Stromal cell of bone marrow (primary cell): ENCODE data around the gene SLC35G1.

Experiments used
- DNase-seq: peaks from one replicate; pipeline ENCODE4 v3.0.0-alpha.2; 2012; ENCODE audit warnings: low read depth

The SLC35G1 gene

GRCh38 chr10:93876381-93876780, 17.4 kb upstream of the SLC35G1 start:
- DNase-seq = no peak

- DNase-seq = no peak
These were observed 14.5 kb upstream of the SLC35G1 start for GRCh38 chr10:93879273-93879672.

GRCh38 chr10:93894516-93895378, 969 bp downstream of the SLC35G1 start:
- DNase-seq = no peak

GRCh38 chr10:93897070-93897780, 3.4 kb downstream of the SLC35G1 start:
- DNase-seq = no peak

GRCh38 chr10:93899109-93899508, 5.3 kb downstream of the SLC35G1 start:
- DNase-seq = no peak

GRCh38 chr10:93903051-93903450, 9.3 kb downstream of the SLC35G1 start:
- DNase-seq = no peak

- DNase-seq = no peak
These were observed 11.1 kb downstream of the SLC35G1 start for GRCh38 chr10:93904901-93905300.

- DNase-seq = no peak
These were observed 13.3 kb downstream of the SLC35G1 start for GRCh38 chr10:93907059-93907458.

GRCh38 chr10:93911866-93912265, 18.1 kb downstream of the SLC35G1 start:
- no peak for DNase-seq

- no peak for DNase-seq
These were observed 18.7 kb downstream of the SLC35G1 start for GRCh38 chr10:93912444-93912843.

GRCh38 chr10:93913706-93914105, 19.9 kb downstream of the SLC35G1 start:
- peak; percentile 36 for DNase-seq

- DNase-seq = no peak
These were observed 21.8 kb downstream of the SLC35G1 start for GRCh38 chr10:93915598-93915997.

GRCh38 chr10:93916257-93917063, 22.7 kb downstream of the SLC35G1 start:
- peak; percentile 17 for DNase-seq

- DNase-seq = no peak
These were observed 23.2 kb downstream of the SLC35G1 start for GRCh38 chr10:93917064-93917391.

GRCh38 chr10:93917821-93918220, 24.0 kb downstream of the SLC35G1 start:
- no peak for DNase-seq

GRCh38 chr10:93921338-93921737, 27.6 kb downstream of the SLC35G1 start:
- no peak for DNase-seq

GRCh38 chr10:93926613-93927012, 32.8 kb downstream of the SLC35G1 start:
- no peak for DNase-seq

GRCh38 chr10:93938140-93938539, 44.4 kb downstream of the SLC35G1 start:
- peak; percentile 34 for DNase-seq

- DNase-seq = no peak
These were observed 47.1 kb downstream of the SLC35G1 start for GRCh38 chr10:93940881-93941280.

- no peak for DNase-seq
These were observed 47.8 kb downstream of the SLC35G1 start for GRCh38 chr10:93941606-93942005.

GRCh38 chr10:93945819-93946218, 52.0 kb downstream of the SLC35G1 start:
- peak; percentile 60 for DNase-seq

GRCh38 chr10:93947055-93947454, 53.3 kb downstream of the SLC35G1 start:
- peak; percentile 60 for DNase-seq

GRCh38 chr10:93947524-93947923, 53.7 kb downstream of the SLC35G1 start:
- DNase-seq = no peak
